ENCODE data around the gene CCN5.

- no peak for TF ChIP-seq CTCF (IDR thresholded peaks at IDR 0.05; ENCODE audit: insufficient read depth, low read length)
- TF ChIP-seq REST (IDR thresholded peaks at IDR 0.05; ENCODE audit: insufficient replicate concordance, low read depth): no peak
- TF ChIP-seq GABPA (IDR thresholded peaks at IDR 0.05; ENCODE audit: low read depth): no peak
- TF ChIP-seq POLR2AphosphoS5 (IDR thresholded peaks at IDR 0.05; ENCODE audit: low read depth): no peak
Observed at GRCh38 chr20:44731657-44732056, 16.5 kb downstream of the CCN5 start.

All from HL-60 (cell line).